ENCODE measurements around the gene TEAD4.

TEAD4 gene

GRCh38 chr12:2997989-2998670 lies 38.9 kb downstream of the TEAD4 start:
- H3K4me3 ChIP-seq (ENCODE audit: low read depth, low read length), result no peak overlapping the region
- no peak for DNase-seq (ENCODE audit: low read depth)
- no peak for TF ChIP-seq CTCF (IDR thresholded peaks at IDR 0.05; ENCODE audit: low read depth, low read length, missing control alignments)

GRCh38 chr12:2998789-2999264 lies 39.6 kb downstream of the TEAD4 start:
- H3K4me3 ChIP-seq (ENCODE audit: low read depth, low read length), result no peak overlapping the region
- DNase-seq (ENCODE audit: low read depth), result no peak
- no peak for TF ChIP-seq CTCF (IDR thresholded peaks at IDR 0.05; ENCODE audit: low read depth, low read length, missing control alignments)

- TF ChIP-seq CTCF (IDR thresholded peaks at IDR 0.05; ENCODE audit: low read depth, low read length, missing control alignments), result no peak
- no peak overlapping the region for H3K4me3 ChIP-seq (ENCODE audit: low read depth, low read length)
- DNase-seq (ENCODE audit: low read depth), result no peak
Measured at GRCh38 chr12:2999265-2999841, 40.2 kb downstream of the TEAD4 start.

- H3K4me3 ChIP-seq (ENCODE audit: low read depth, low read length), result no peak overlapping the region
- peak; percentile 37 for TF ChIP-seq CTCF (IDR thresholded peaks at IDR 0.05; ENCODE audit: low read depth, low read length, missing control alignments)
- DNase-seq (ENCODE audit: low read depth), result no peak
Measured at GRCh38 chr12:3000548-3001275, 41.5 kb downstream of the TEAD4 start.

GRCh38 chr12:3002646-3003045 lies 43.4 kb downstream of the TEAD4 start:
- no peak for TF ChIP-seq CTCF (IDR thresholded peaks at IDR 0.05; ENCODE audit: low read depth, low read length, missing control alignments)
- DNase-seq (ENCODE audit: low read depth), result no peak

GRCh38 chr12:3003357-3003992 lies 44.3 kb downstream of the TEAD4 start:
- H3K4me3 ChIP-seq (ENCODE audit: low read depth, low read length), result no peak overlapping the region
- TF ChIP-seq CTCF (IDR thresholded peaks at IDR 0.05; ENCODE audit: low read depth, low read length, missing control alignments), result no peak
- DNase-seq (ENCODE audit: low read depth), result no peak

More at GRCh38 chr12:3002646-3003045, 43.4 kb downstream of the TEAD4 start:
- H3K4me3 ChIP-seq (ENCODE audit: low read depth, low read length), result no peak overlapping the region
